WERI-Rb-1 (cell line): ENCODE measurements around the gene ADGRA1.

Source experiments
- DNase-seq: peaks from one replicate; pipeline ENCODE4 v3.0.0-alpha.2; 2020
- H3K27ac ChIP-seq: fragments of 250-450 bp; sonication (Bioruptor Pico); 2 replicates; pipeline ENCODE4 v1.5.1; 2020; ENCODE audit warnings: mild to moderate bottlenecking, moderate library complexity
- H3K27me3 ChIP-seq: fragments of 250-450 bp; sonication (Bioruptor Pico); 2 replicates; pipeline ENCODE4 v1.5.1; 2021; ENCODE audit warnings: mild to moderate bottlenecking, low read depth, moderate library complexity; ENCODE audit not compliant: insufficient read depth, severe bottlenecking
- H3K36me3 ChIP-seq: fragments of 250-450 bp; sonication (Bioruptor Pico); 2 replicates; pipeline ENCODE4 v1.5.1; 2020; ENCODE audit warnings: mild to moderate bottlenecking, moderate library complexity
- H3K4me3 ChIP-seq: 2 replicates; pipeline ENCODE4 v1.5.1; 2011; ENCODE audit warnings: low read depth, mild to moderate bottlenecking, control low read depth, low read length
- H3K9me3 ChIP-seq: fragments of 250-450 bp; sonication (Bioruptor Pico); 2 replicates; pipeline ENCODE4 v1.5.1; 2021; ENCODE audit warnings: mild to moderate bottlenecking, moderate library complexity; ENCODE audit not compliant: severe bottlenecking
- CTCF ChIP-seq: IDR thresholded peaks from 2 replicates; pipeline ENCODE4 v1.5.1; 2011; ENCODE audit warnings: low read depth, mild to moderate bottlenecking, control low read depth, inconsistent platforms, low read length

Gene ADGRA1

GRCh38 chr10:133128126-133129070, 40.7 kb downstream of the ADGRA1 start:
- no peaks in the 10 kb centered on the region for H3K36me3 ChIP-seq
- H3K9me3 ChIP-seq, result no peaks in the 10 kb centered on the region
- no peak for TF ChIP-seq CTCF
- DNase-seq, result no peak
- no peaks in the 10 kb centered on the region for H3K27me3 ChIP-seq
- no peak overlapping the region for H3K27ac ChIP-seq
- no peak overlapping the region for H3K4me3 ChIP-seq

- Histone ChIP-seq H3K4me3 (no peak overlapping the region), H3K27ac (no peak overlapping the region), H3K9me3 (no peaks in the 10 kb centered on the region), H3K36me3 (no peaks in the 10 kb centered on the region), H3K27me3 (no peaks in the 10 kb centered on the region)
- no peak for DNase-seq
- TF ChIP-seq CTCF, result no peak
Observed at GRCh38 chr10:133129071-133129858, 41.5 kb downstream of the ADGRA1 start.

- Histone ChIP-seq H3K4me3 (no peak overlapping the region), H3K9me3 (no peaks in the 10 kb centered on the region), H3K27me3 (no peaks in the 10 kb centered on the region), H3K27ac (no peak overlapping the region), H3K36me3 (no peaks in the 10 kb centered on the region)
- DNase-seq, result no peak
- TF ChIP-seq CTCF, result no peak
Observed at GRCh38 chr10:133129859-133130495, 42.3 kb downstream of the ADGRA1 start.

- Histone ChIP-seq H3K27me3 (no peaks in the 10 kb centered on the region), H3K36me3 (no peaks in the 10 kb centered on the region), H3K4me3 (no peak overlapping the region), H3K9me3 (no peaks in the 10 kb centered on the region), H3K27ac (no peak overlapping the region)
- no peak for TF ChIP-seq CTCF
- DNase-seq, result no peak
Observed at GRCh38 chr10:133130602-133131001, 42.9 kb downstream of the ADGRA1 start.

GRCh38 chr10:133131053-133131452, 43.3 kb downstream of the ADGRA1 start:
- no peaks in the 10 kb centered on the region for H3K36me3 ChIP-seq
- DNase-seq, result no peak
- H3K4me3 ChIP-seq, result no peak overlapping the region
- TF ChIP-seq CTCF, result no peak
- no peaks in the 10 kb centered on the region for H3K9me3 ChIP-seq
- no peaks in the 10 kb centered on the region for H3K27me3 ChIP-seq
- H3K27ac ChIP-seq, result no peak overlapping the region
